MM.1S (cell line): Measurements from ENCODE around the gene ASB6.

Experiments
- DNase-seq: peaks from one replicate; pipeline ENCODE4 v3.0.0-alpha.2; 2015
- H2AFZ ChIP-seq: fragments of 300-600 bp; sonication (generic); 2 replicates; pipeline ENCODE4 v1.6.0; 2016; ENCODE audit warnings: antibody characterized with exemption, low read length
- H3F3A ChIP-seq: fragments of 300-600 bp; sonication (generic); 2 replicates; pipeline ENCODE4 v1.6.1; 2016; ENCODE audit warnings: mild to moderate bottlenecking, antibody characterized with exemption, low read length, moderate library complexity, mixed read lengths; ENCODE audit not compliant: insufficient read depth
- H3K27ac ChIP-seq: fragments of 300-600 bp; sonication (generic); 2 replicates; pipeline ENCODE4 v1.5.1; 2016; ENCODE audit warnings: mild to moderate bottlenecking, low read length
- H3K27me3 ChIP-seq: fragments of 300-600 bp; sonication (generic); replicated peaks from 2 replicates; pipeline ENCODE4 v1.6.0; 2016; ENCODE audit warnings: low read length; ENCODE audit not compliant: insufficient read depth
- H3K36me3 ChIP-seq: fragments of 300-600 bp; sonication (generic); replicated peaks from 2 replicates; pipeline ENCODE4 v1.6.1; 2016; ENCODE audit warnings: mild to moderate bottlenecking, low read length, mixed read lengths; ENCODE audit not compliant: insufficient read depth
- H3K4me1 ChIP-seq: fragments of 300-600 bp; sonication (generic); 2 replicates; pipeline ENCODE4 v1.6.1; 2016; ENCODE audit warnings: low read length, mixed read lengths
- H3K4me2 ChIP-seq: fragments of 300-600 bp; sonication (generic); 2 replicates; pipeline ENCODE4 v1.6.0; 2016; ENCODE audit warnings: low read depth, low read length
- H3K4me3 ChIP-seq: fragments of 300-600 bp; sonication (generic); 2 replicates; pipeline ENCODE4 v1.5.1; 2016; ENCODE audit warnings: low read length, mixed read lengths
- H3K79me2 ChIP-seq: fragments of 300-600 bp; sonication (generic); 2 replicates; pipeline ENCODE4 v1.6.1; 2016; ENCODE audit warnings: mixed run types, low read length, mixed read lengths
- H3K9ac ChIP-seq: fragments of 300-600 bp; sonication (generic); 2 replicates; pipeline ENCODE4 v1.6.1; 2016; ENCODE audit warnings: low read length, mixed read lengths
- H3K9me2 ChIP-seq: fragments of 300-600 bp; sonication (generic); replicated peaks from 2 replicates; pipeline ENCODE4 v1.6.1; 2016; ENCODE audit warnings: mild to moderate bottlenecking, low read length, mixed read lengths; ENCODE audit not compliant: insufficient read depth
- H3K9me3 ChIP-seq: fragments of 300-600 bp; sonication (generic); replicated peaks from 2 replicates; pipeline ENCODE4 v1.6.1; 2016; ENCODE audit warnings: mild to moderate bottlenecking, low read length, mixed read lengths; ENCODE audit not compliant: insufficient read depth
- H4K20me1 ChIP-seq: fragments of 300-600 bp; sonication (generic); 2 replicates; pipeline ENCODE4 v1.6.1; 2016; ENCODE audit warnings: mild to moderate bottlenecking, low read length, moderate library complexity, mixed read lengths; ENCODE audit not compliant: insufficient read depth
- EZH2 ChIP-seq: fragments of 300-600 bp; sonication (generic); optimal IDR thresholded peaks from 2 replicates; pipeline ENCODE3; 2017; ENCODE audit warnings: low read depth, mild to moderate bottlenecking, antibody characterized with exemption, low read length, mixed read lengths
- EZH2phosphoT487 ChIP-seq: fragments of 300-600 bp; sonication (generic); IDR thresholded peaks from 2 replicates; pipeline ENCODE4 v1.6.1; 2018; ENCODE audit warnings: antibody characterized with exemption, low read length
- TF ChIP-seq, protein P1 (sequence below): fragments of 300-600 bp; sonication (generic); IDR thresholded peaks from 2 replicates; pipeline ENCODE4 v1.5.1; 2016; ENCODE audit warnings: antibody characterized with exemption, low read length, mixed read lengths

Gene ASB6

DNA sequence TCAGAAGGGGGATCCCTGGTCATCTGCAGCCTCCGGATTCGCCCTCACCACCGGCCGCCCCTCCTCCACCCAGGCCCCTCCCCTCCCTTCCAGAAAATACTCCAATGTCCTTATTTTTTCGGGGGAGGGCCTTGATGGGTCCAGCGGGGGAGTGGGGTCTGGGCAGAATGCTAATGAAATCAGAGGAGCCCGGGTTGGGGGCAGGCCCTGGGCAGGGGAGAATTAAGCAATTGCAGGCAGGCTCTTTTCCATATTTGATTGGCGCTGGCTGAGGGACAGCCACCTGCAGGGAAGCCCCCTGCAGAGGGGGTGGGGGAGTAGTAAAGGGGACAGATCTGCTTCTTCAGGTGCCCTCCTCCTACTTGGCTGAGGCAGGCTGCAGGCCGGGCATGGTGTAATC lies 44.8 kb upstream of the ASB6 start:
- Histone ChIP-seq H3K27me3 (peaks cover 88% of the 10 kb centered on the region), H3K4me3 (no peak overlapping the region), H3F3A (no peaks in the 10 kb centered on the region), H3K79me2 (no peaks in the 10 kb centered on the region), H3K9me2 (no peaks in the 10 kb centered on the region), H3K9me3 (no peaks in the 10 kb centered on the region), H3K4me2 (no peak overlapping the region), H3K36me3 (no peaks in the 10 kb centered on the region), H3K4me1 (no peaks in the 10 kb centered on the region), H3K27ac (no peak overlapping the region), H4K20me1 (no peaks in the 10 kb centered on the region), H2AFZ (no peak overlapping the region), H3K9ac (no peak overlapping the region)
- no peak for DNase-seq
- TF ChIP-seq, protein P1, sequence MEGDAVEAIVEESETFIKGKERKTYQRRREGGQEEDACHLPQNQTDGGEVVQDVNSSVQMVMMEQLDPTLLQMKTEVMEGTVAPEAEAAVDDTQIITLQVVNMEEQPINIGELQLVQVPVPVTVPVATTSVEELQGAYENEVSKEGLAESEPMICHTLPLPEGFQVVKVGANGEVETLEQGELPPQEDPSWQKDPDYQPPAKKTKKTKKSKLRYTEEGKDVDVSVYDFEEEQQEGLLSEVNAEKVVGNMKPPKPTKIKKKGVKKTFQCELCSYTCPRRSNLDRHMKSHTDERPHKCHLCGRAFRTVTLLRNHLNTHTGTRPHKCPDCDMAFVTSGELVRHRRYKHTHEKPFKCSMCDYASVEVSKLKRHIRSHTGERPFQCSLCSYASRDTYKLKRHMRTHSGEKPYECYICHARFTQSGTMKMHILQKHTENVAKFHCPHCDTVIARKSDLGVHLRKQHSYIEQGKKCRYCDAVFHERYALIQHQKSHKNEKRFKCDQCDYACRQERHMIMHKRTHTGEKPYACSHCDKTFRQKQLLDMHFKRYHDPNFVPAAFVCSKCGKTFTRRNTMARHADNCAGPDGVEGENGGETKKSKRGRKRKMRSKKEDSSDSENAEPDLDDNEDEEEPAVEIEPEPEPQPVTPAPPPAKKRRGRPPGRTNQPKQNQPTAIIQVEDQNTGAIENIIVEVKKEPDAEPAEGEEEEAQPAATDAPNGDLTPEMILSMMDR = no peak
- no peak for TF ChIP-seq EZH2
- no peak for TF ChIP-seq EZH2phosphoT487

DNA sequence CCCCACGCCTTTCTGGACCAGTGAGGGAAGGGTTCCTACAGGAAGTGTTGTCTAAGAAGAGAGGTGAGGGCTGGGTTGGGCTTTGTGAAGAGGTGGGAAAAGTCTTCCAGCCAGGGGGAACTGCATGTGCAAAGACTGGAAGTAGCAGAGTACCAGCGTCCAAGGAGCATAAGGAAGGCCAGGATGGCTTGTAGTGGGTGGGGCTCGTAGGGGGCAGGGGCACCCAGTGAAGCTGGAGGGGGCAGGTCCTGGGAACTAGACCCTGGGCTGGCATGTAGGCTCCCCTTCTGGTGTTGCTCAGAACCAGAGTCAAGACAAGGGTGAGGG lies 43.9 kb upstream of the ASB6 start:
- Histone ChIP-seq H3K36me3 (no peaks in the 10 kb centered on the region), H3K4me3 (no peak overlapping the region), H3K27me3 (peaks cover 86% of the 10 kb centered on the region), H3K9me2 (no peaks in the 10 kb centered on the region), H3K79me2 (no peaks in the 10 kb centered on the region), H3F3A (no peaks in the 10 kb centered on the region), H3K9ac (no peak overlapping the region), H4K20me1 (no peaks in the 10 kb centered on the region), H3K4me1 (no peaks in the 10 kb centered on the region), H3K9me3 (no peaks in the 10 kb centered on the region), H3K4me2 (no peak overlapping the region), H2AFZ (no peak overlapping the region), H3K27ac (no peak overlapping the region)
- no peak for DNase-seq
- TF ChIP-seq EZH2 (no peak), EZH2phosphoT487 (no peak)
- TF ChIP-seq, protein P1 = no peak

DNA sequence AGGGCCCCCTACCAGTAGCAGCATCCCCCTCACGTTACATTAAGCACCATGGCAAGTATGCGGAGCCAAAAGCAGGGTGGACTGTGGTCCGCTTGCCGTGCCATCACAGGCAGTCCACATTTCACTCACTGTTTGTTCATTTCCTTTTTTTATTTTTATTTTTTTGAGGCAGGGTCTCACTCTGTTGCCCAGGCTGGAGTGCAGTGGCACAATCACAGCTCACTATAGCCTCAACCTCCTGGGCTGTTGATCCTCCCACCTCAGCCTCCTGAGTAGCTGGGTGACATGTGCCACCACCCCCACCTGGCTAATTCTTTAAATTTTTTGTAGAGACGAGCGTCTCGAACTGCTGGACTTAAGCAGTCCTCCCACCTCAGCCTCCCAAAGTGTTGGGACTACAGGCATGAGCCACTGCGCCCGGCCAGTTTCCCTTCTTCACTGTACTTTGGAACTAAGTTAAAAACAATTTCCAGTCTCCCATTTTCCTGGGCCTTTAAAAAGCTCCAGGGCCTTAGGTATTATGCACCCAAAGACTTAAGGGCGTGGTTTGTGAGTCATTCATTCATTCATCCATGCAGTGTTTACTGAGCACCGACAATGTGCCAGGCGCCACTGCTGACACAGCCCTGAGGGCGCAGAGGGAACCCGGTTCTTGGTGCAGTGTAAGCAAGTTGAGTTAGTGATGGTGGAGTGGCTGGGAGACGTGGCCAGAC lies 43.4 kb upstream of the ASB6 start:
- no peaks in the 10 kb centered on the region for H3K9me3 ChIP-seq
- no peaks in the 10 kb centered on the region for H3F3A ChIP-seq
- H3K27ac ChIP-seq = no peak overlapping the region
- no peak for TF ChIP-seq EZH2
- no peak for TF ChIP-seq EZH2phosphoT487
- TF ChIP-seq, protein P1 = no peak
- no peaks in the 10 kb centered on the region for H3K4me1 ChIP-seq
- DNase-seq = no peak
- no peaks in the 10 kb centered on the region for H3K36me3 ChIP-seq
- peaks cover 88% of the 10 kb centered on the region for H3K27me3 ChIP-seq
- no peak overlapping the region for H3K4me2 ChIP-seq
- H3K4me3 ChIP-seq = no peak overlapping the region
- H3K9ac ChIP-seq = no peak overlapping the region
- H3K9me2 ChIP-seq = no peaks in the 10 kb centered on the region
- no peaks in the 10 kb centered on the region for H4K20me1 ChIP-seq
- H3K79me2 ChIP-seq = no peaks in the 10 kb centered on the region
- no peak overlapping the region for H2AFZ ChIP-seq
